ENCODE data around the gene PEX14. TPM values are rescaled to one million over a fixed set of nuclear protein-coding genes. Genes with fewer than 3 reads are reported as not detected.
"Not testable (repeated sequence)": the region's sequence is repeated elsewhere in the genome, so short reads cannot be mapped to it uniquely, and the experiment has no call there.

PEX14 gene
- total RNA-seq, 1 donor from 2014 or later, result 7.6 TPM

GRCh38 chr1:10450836-10451235 lies 23.9 kb upstream of the PEX14 start:
- DNase-seq (ENCODE audit: low read depth in 2 of 2), result no peak

DNA sequence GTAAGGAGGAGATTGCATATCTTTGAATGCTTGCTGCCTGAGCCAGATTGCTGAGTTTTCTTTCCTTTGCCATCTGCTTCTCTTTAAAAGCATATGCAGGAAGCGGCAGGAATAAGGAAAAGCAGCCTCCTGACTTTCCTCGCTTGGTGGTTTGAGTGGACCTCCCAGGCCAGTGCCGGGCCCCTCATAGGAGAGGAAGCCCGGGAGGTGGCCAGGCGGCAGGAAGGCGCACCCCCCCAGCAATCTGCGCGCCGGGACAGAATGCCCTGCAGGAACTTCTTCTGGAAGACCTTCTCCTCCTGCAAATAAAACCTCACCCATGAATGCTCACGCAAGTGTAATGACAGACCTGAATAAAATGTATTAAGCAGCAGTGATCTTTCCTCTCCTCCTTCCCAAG lies 23.5 kb upstream of the PEX14 start:
- peak in 1 of 2 donors; percentile 12 for DNase-seq (ENCODE audit: low read depth in 2 of 2)

- no peak for DNase-seq (ENCODE audit: low read depth in 2 of 2)
Observed at GRCh38 chr1:10456048-10456447, 18.7 kb upstream of the PEX14 start.

DNA sequence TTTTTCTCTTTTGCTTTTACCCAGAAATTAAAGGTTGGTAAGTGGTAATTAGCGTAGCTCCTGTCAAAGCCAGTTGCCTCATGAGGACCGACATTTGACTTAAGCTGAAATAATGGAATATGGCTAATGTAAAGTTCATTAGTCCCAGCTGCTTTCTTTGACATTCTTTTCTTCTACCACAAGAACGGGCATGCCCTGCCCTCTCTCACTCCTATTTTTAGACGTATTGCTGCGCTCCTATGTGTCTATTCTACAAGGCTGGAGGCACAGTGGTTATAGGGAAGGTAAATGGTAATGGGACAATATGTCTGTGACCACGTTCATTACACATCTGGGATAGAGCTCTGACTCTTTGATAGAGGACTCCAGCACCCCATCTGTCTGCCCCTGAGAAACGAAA lies 18.1 kb upstream of the PEX14 start:
- DNase-seq (ENCODE audit: low read depth in 2 of 2), result no peak

DNA sequence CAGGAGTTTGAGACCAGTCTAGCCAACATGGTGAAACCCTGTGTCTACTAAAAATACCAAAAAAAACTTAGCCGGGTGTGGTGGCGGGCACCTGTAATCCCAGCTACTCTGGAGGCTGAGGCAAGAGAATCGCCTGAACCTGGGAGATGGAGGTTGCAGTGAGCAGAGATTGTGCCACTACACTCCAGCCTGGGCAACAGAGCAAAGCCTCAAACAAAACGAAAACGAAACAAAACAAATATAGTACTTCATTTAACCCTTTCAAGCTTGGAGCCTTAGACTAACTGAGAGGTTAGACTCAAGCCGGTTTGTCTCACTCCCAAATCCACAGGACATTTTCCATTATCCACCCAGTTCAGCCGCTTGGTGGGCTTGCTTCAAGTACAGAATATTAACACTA lies 17.3 kb upstream of the PEX14 start:
- not testable (repeated sequence) for DNase-seq (ENCODE audit: low read depth in 2 of 2)

- DNase-seq (ENCODE audit: low read depth in 2 of 2), result peak in 1 of 2 donors; percentile 42
Observed at GRCh38 chr1:10457875-10458274, 16.9 kb upstream of the PEX14 start.

GRCh38 chr1:10459184-10459583 lies 15.6 kb upstream of the PEX14 start:
- peak in 1 of 2 donors; percentile 53 for DNase-seq (ENCODE audit: low read depth in 2 of 2)

- DNase-seq (ENCODE audit: low read depth in 2 of 2), result no peak
Observed at GRCh38 chr1:10467078-10467477, 7.7 kb upstream of the PEX14 start.

GRCh38 chr1:10470043-10470442 lies 4.7 kb upstream of the PEX14 start:
- no peak for DNase-seq (ENCODE audit: low read depth in 2 of 2)

- peak in 1 of 2 donors; percentile 31 for DNase-seq (ENCODE audit: low read depth in 2 of 2)
Observed at GRCh38 chr1:10471411-10472219, 3.1 kb upstream of the PEX14 start.

DNA sequence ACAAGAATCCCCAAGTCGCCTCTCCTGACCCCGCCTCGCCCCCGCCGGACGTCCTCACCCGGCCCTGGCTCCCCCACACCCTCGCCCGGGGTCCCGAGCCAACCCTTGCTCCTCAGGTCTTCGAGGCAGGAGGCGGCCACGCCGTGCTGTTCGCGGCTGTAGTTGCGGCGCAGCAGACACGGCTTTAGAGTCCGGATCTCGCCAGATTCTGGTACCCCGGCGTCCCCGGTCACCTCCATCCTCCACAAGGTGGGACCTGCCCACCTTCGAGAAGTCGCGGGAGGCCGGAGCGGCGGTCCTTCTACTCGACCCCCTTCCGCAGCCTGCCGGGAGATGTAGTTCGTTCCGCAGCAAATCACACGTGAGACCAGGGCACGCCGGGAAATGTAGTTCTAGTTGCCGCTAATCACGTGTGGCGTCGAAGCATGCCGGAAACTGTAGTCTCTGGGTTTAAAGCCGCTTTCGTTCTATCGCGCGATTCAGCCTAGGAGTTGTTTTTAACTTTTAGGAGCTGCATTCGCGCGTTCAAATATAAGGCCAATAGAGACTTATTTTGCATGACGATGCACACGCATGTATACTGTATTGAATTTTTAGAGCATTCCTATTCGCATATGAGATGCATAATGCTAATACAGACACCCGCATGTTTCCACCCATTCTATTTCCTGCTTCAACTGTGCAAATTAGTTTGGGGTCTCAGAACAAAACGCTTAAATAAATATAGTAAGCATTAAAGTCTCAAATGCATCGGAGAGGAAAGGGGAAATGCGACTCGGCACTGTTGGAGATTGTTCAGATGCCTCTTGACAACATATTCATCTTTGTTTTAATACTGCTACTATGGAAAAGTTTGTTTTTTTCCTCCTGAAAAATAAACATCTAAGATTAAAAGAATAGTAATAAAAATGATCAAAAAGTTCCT lies 2.3 kb upstream of the PEX14 start, which contains the start of gene DFFA:
Gene DFFA (minus strand): TSS at position 310 of the 925 bp plus-strand sequence. CDS start 71 bp downstream, at position 239.
- DNase-seq (ENCODE audit: low read depth in 2 of 2), result peak; percentile 92 to 96

DNA sequence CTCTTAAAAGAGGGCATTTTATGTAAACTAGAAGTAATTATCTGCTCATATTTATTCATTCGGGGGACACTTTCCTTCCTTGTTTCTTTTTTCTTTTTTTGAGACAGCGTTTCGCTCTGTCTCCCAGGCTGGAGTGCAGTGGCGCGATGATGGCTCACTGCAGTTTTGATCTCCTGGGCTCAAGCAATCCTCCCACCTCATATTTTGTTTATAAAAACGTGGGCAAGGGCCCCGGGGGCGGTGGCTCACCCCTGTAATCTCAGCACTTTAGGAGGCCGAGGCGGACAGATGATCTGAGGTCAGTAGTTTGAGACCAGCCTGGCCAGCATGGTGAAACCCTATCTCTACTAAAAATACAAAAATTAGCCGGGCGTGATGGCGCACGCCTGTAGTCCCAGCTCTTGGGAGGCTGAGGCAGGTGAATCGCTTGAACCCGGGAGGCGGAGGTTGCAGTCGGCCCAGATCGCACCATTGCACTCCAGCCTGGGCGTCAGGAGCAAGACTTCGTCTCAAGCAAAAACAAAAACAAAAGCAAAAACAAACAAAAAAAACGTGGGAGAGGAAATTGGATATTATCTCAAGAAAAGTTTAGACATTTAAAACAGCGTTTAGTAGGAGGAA lies 1.5 kb upstream of the PEX14 start:
- no peak for DNase-seq (ENCODE audit: low read depth in 2 of 2)

DNA sequence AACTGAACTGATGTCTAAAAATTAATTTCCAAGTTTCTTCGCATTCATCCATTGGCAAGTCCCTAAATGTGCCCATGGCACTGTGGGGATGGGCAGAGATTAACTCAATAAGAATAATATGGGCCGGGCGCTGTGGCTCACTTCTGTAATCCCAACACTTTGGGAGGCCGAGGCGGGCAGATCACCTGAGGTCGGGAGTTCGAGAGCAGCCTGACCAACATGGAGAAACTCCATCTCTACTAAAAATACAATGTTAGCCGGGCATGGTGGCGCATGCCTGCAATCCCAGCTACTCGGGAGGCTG lies 489 bp upstream of the PEX14 start:
- DNase-seq (ENCODE audit: low read depth in 2 of 2), result not testable (repeated sequence)

DNA sequence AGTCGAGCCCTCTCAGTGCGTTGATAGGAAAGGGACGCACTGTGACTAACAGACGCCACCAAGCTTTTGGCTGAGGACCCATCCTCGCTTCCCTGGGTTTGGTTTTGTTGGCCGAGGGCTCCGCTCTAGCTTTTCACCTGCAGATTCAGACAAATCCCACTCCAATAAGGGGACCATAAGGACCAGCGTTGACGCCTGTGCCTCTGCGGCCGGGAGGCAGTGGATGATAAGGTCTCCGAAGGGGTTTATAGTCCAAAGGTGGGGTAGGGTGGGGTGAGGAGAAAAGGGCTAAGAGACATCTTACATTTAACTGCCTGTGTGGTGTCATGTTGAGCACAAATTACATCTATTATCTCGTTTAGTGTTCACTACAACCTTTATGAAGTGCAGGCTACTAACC lies 760 bp downstream of the PEX14 start:
- DNase-seq (ENCODE audit: low read depth in 2 of 2), result no peak

- DNase-seq (ENCODE audit: low read depth in 2 of 2), result no peak
Observed at GRCh38 chr1:10479296-10479695, 4.5 kb downstream of the PEX14 start.

DNA sequence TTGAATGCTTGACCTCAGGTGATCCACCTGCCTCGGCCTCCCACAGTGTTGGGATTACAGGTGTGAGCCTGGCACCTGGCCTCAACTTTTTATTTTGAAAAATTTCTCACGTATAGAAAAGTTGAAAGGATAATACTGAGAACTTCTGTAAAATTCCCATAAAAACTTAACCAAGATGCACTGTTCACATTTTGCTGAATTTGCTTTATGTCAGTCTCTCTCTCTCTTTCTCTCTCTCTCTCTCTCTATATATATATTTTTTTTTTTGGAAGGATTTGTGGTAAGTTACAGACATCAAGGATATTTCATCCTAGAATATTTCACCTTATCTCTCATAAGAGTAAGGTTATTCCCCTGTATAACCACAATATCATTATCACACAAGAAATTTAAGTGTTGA lies 5.9 kb downstream of the PEX14 start:
- DNase-seq (ENCODE audit: low read depth in 2 of 2), result no peak

- DNase-seq (ENCODE audit: low read depth in 2 of 2), result no peak
Observed at GRCh38 chr1:10484521-10484920, 9.8 kb downstream of the PEX14 start.

GRCh38 chr1:10489291-10490055 lies 14.7 kb downstream of the PEX14 start:
- DNase-seq (ENCODE audit: low read depth in 2 of 2), result no peak

GRCh38 chr1:10490286-10490970 lies 15.7 kb downstream of the PEX14 start:
- DNase-seq (ENCODE audit: low read depth in 2 of 2), result no peak

GRCh38 chr1:10494418-10494753 lies 19.6 kb downstream of the PEX14 start:
- DNase-seq (ENCODE audit: low read depth in 2 of 2), result no peak

Measured in dermis microvascular lymphatic vessel endothelial cell (primary cell).